ENCODE measurements around the gene GCNA. TPM values are rescaled to one million over a fixed set of nuclear protein-coding genes. Genes with fewer than 3 reads are reported as not detected.

The GCNA gene
- total and polyA plus RNA-seq, 11 donors: 0.56 to 2.0 (median 1.1) TPM

- 88 to 95% (median 92%) methylated on average over 10 of the region's 10 CpGs for WGBS, 4 donors
- Histone ChIP-seq H3K27ac (no peak overlapping the region), H3K4me3 (no peak overlapping the region), H3K36me3 (peaks cover 0 to 73% (median 56%) of the 10 kb centered on the region in 9 donors), H3K27me3 (no peaks in the 10 kb centered on the region), H3K4me1 (peaks cover 0 to 18% (median 0%) of the 10 kb centered on the region in 12 donors), H3K9me3 (peaks cover 0 to 8% (median 0%) of the 10 kb centered on the region in 12 donors)
- DNase-seq (no peak), ATAC-seq (no peak)
- TF ChIP-seq CTCF (IDR thresholded peaks at IDR 0.05): no peak
- no peak for TF ChIP-seq POLR2A (IDR thresholded peaks at IDR 0.05)
- intact Hi-C loops (cut with DNase I): no loop called here
Measured at GRCh38 chrX:71604141-71604540, 25.9 kb downstream of the GCNA start.

- H3K4me1 ChIP-seq: peaks cover 0 to 18% (median 0%) of the 10 kb centered on the region in 12 donors
- 68 to 90% (median 85%) methylated on average over 8 of the region's 8 CpGs for WGBS, 4 donors
- H3K27ac ChIP-seq: no peak overlapping the region
- no peak for TF ChIP-seq POLR2A (IDR thresholded peaks at IDR 0.05)
- TF ChIP-seq CTCF (IDR thresholded peaks at IDR 0.05): no peak
- H3K27me3 ChIP-seq: no peaks in the 10 kb centered on the region
- peak in 1 of 4 donors; percentile 31 for ATAC-seq
- intact Hi-C loops (cut with DNase I): no loop called here
- DNase-seq: no peak
- no peak overlapping the region for H3K4me3 ChIP-seq
- H3K9me3 ChIP-seq: peaks cover 0 to 8% (median 0%) of the 10 kb centered on the region in 12 donors
- H3K36me3 ChIP-seq: peaks cover 0 to 73% (median 56%) of the 10 kb centered on the region in 9 donors
Measured at GRCh38 chrX:71604796-71605568, 26.7 kb downstream of the GCNA start.

- peaks cover 0 to 18% (median 0%) of the 10 kb centered on the region in 12 donors for H3K4me1 ChIP-seq
- TF ChIP-seq POLR2A (IDR thresholded peaks at IDR 0.05) (no peak), CTCF (IDR thresholded peaks at IDR 0.05) (no peak)
- H3K27ac ChIP-seq: peak overlapping the region in 1 of 12 donors; percentile 56
- ATAC-seq (peak in 1 of 4 donors; percentile 18), DNase-seq (no peak)
- H3K36me3 ChIP-seq: peaks cover 0 to 77% (median 60%) of the 10 kb centered on the region in 9 donors
- WGBS, 4 donors: 42 to 53% (median 52%) methylated on average over 9 of the region's 9 CpGs
- H3K4me3 ChIP-seq: no peak overlapping the region
- H3K9me3 ChIP-seq: peaks cover 0 to 8% (median 0%) of the 10 kb centered on the region in 12 donors
- intact Hi-C loops (cut with DNase I): no loop called here
- no peaks in the 10 kb centered on the region for H3K27me3 ChIP-seq
Measured at GRCh38 chrX:71606536-71607216, 28.4 kb downstream of the GCNA start.

- DNase-seq (no peak), ATAC-seq (no peak)
- intact Hi-C loops (cut with DNase I): no loop called here
- H3K9me3 ChIP-seq: peaks cover 0 to 8% (median 0%) of the 10 kb centered on the region in 12 donors
- H3K27me3 ChIP-seq: no peaks in the 10 kb centered on the region
- H3K36me3 ChIP-seq: peaks cover 0 to 75% (median 64%) of the 10 kb centered on the region in 9 donors
- 67 to 70% (median 69%) methylated on average over 2 of the region's 2 CpGs for WGBS, 4 donors
- peaks cover 0 to 18% (median 0%) of the 10 kb centered on the region in 12 donors for H3K4me1 ChIP-seq
- TF ChIP-seq POLR2A (IDR thresholded peaks at IDR 0.05) (no peak), CTCF (IDR thresholded peaks at IDR 0.05) (no peak)
- no peak overlapping the region for H3K4me3 ChIP-seq
- peak overlapping the region in 2 of 12 donors; percentile 14 to 56 for H3K27ac ChIP-seq
Measured at GRCh38 chrX:71607488-71607887, 29.3 kb downstream of the GCNA start.

Measured in heart left ventricle (tissue), 16 donors.